T-helper 17 cell (primary cell): ENCODE data around the gene CWC25. TPM values are rescaled to one million over a fixed set of nuclear protein-coding genes. Genes with fewer than 3 reads are reported as not detected.
A peak's percentile ranks its signal among the peaks of the same experiment; 100 is the strongest.
"Not testable (repeated sequence)": the region's sequence is repeated elsewhere in the genome, so short reads cannot be mapped to it uniquely, and the experiment has no call there.

Experiments
- ATAC-seq: fragments of 150-1000 bp; cut with Tn5 transposase; 2 replicates; pipeline ENCODE4 v1.10.0; 2021; ENCODE audit warnings: mild to moderate bottlenecking, moderate library complexity
- DNase-seq, 3 donors: peaks; one replicate each; pipeline versions ENCODE4 v3.0.0 to v3.0.0-alpha.2; 2020 to 2021
- H3K9me3 ChIP-seq: one replicate; pipeline ENCODE4 v1.7.0; 2013; ENCODE audit warnings: low read length, mild to moderate bottlenecking; ENCODE audit not compliant: control insufficient read depth, poor library complexity, severe bottlenecking
- H3K27ac Mint-ChIP-seq: one replicate; pipeline ENCODE4 v1.8.0; 2022; ENCODE audit warnings: mild to moderate bottlenecking, moderate library complexity, mixed read lengths
- H3K27me3 Mint-ChIP-seq: one replicate; pipeline ENCODE4 v1.8.0; 2022; ENCODE audit warnings: mixed read lengths
- H3K36me3 Mint-ChIP-seq: one replicate; pipeline ENCODE4 v1.8.0; 2022; ENCODE audit warnings: low read depth, mixed read lengths
- H3K4me1 Mint-ChIP-seq: one replicate; pipeline ENCODE4 v1.8.0; 2022; ENCODE audit warnings: mild to moderate bottlenecking, mixed read lengths
- H3K4me3 Mint-ChIP-seq: one replicate; pipeline ENCODE4 v1.8.0; 2022; ENCODE audit warnings: mild to moderate bottlenecking, moderate library complexity, mixed read lengths
- total RNA-seq, 4 donors: library from RNA in 2 of 4; stranded (reverse) in 2 of 4; gene quantifications; one replicate each; pipeline ENCODE4 v1.2.3 and lab custom pipeline; 2022 to 2026

Gene CWC25
- total RNA-seq, 2 donors from 2014 or later = 69.6 to 88.5 TPM

- DNase-seq, ATAC-seq, H3K36me3 Mint-ChIP-seq: not testable (repeated sequence)
These were observed 34.9 kb downstream of the CWC25 start for GRCh38 chr17:38790148-38790707.

GRCh38 chr17:38789185-38789584 is 35.9 kb downstream of the CWC25 start:
- H3K27me3 Mint-ChIP-seq = no peaks in the 10 kb centered on the region
- ATAC-seq (no peak), DNase-seq (no peak)
- H3K4me1 Mint-ChIP-seq = peaks cover 17% of the 10 kb centered on the region
- H3K4me3 Mint-ChIP-seq = no peak overlapping the region
- peak overlapping the region; percentile 51 for H3K27ac Mint-ChIP-seq
- no peaks in the 10 kb centered on the region for H3K9me3 ChIP-seq
- H3K36me3 Mint-ChIP-seq = no peaks in the 10 kb centered on the region

More at GRCh38 chr17:38790148-38790707, 34.9 kb downstream of the CWC25 start:
- H3K9me3 ChIP-seq, H3K27me3 Mint-ChIP-seq, H3K4me3 Mint-ChIP-seq: not testable (repeated sequence)
- peak overlapping the region; percentile 51 for H3K27ac Mint-ChIP-seq
- H3K4me1 Mint-ChIP-seq = peaks cover 20% of the 10 kb centered on the region

GRCh38 chr17:38787999-38788398 is 37.1 kb downstream of the CWC25 start:
- H3K4me3 Mint-ChIP-seq, H3K27me3 Mint-ChIP-seq, H3K9me3 ChIP-seq, DNase-seq, ATAC-seq, H3K36me3 Mint-ChIP-seq: not testable (repeated sequence)
- Mint-ChIP-seq H3K4me1 (peaks cover 14% of the 10 kb centered on the region), H3K27ac (peak overlapping the region; percentile 51)

- no peak overlapping the region for H3K4me3 Mint-ChIP-seq
- H3K36me3 Mint-ChIP-seq = no peaks in the 10 kb centered on the region
- no peaks in the 10 kb centered on the region for H3K27me3 Mint-ChIP-seq
- ATAC-seq (no peak), DNase-seq (no peak)
- peaks cover 14% of the 10 kb centered on the region for H3K4me1 Mint-ChIP-seq
- no peak overlapping the region for H3K27ac Mint-ChIP-seq
- H3K9me3 ChIP-seq = no peaks in the 10 kb centered on the region
These were observed 38.7 kb downstream of the CWC25 start for GRCh38 chr17:38786372-38786771.

DNA sequence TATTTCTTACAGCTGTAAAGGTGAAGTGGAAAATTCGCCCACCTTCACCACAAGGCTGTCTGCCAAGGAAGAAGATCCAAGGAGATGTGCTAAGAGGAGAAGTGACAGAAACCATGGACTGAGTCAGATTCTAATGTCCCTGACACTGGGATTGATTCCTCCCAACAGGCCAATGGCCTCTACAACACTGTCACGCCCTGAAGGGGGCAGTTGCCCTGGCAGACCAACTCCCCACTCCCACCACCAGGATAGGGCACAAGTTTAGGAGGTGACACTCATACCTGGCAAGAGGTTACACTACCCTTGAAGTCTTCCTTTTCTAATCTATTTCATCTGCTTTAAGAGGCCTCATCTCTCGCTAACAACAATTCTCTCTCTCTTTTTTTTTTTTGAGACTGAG is 41.9 kb downstream of the CWC25 start:
- peaks cover 3% of the 10 kb centered on the region for H3K36me3 Mint-ChIP-seq
- H3K9me3 ChIP-seq = no peaks in the 10 kb centered on the region
- peaks cover 7% of the 10 kb centered on the region for H3K4me1 Mint-ChIP-seq
- DNase-seq = no peak
- no peaks in the 10 kb centered on the region for H3K27me3 Mint-ChIP-seq
- no peak for ATAC-seq
- no peak overlapping the region for H3K4me3 Mint-ChIP-seq
- no peak overlapping the region for H3K27ac Mint-ChIP-seq

DNA sequence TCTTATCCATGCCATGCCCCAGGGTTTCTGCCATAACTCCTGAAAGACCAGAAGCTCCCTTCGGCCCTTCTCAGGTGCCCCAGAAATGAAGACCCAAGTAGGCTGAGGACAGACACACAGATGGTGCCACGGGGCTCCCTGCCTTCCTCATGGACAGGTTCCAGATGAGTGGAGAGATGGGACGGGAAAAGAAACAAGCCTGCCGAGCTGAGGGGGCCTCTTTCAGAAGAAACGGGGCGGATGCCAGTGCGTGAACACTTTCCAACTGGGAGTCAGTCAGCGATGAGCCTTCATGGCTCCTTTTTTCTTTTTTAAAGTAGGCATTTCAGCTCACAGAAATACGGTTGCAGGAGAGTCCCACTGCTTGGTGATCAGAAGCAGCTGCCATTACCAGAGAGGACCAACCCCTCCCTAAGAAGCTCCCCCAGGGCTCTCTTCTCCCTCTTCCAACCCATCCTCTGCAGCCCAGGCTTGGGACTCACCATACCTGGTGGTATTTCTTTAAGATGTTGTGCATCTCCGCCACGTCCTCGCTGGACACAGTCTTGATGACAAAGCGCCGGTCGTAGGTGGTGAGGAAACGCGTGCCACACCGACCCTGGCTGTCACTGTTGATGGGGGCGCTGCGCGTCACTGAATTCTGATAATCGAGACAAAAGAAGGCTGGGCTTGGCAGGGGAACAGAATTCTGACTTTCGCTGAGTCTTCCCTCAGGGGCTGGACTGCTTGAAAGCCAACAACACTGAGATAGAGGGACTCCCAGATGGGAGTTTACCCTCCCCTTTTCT is 45.0 kb downstream of the CWC25 start:
- DNase-seq (no peak), ATAC-seq (no peak)
- Mint-ChIP-seq H3K36me3 (peaks cover 3% of the 10 kb centered on the region), H3K4me1 (no peaks in the 10 kb centered on the region), H3K27me3 (no peaks in the 10 kb centered on the region), H3K4me3 (no peak overlapping the region), H3K27ac (peak overlapping the region; percentile 51)
- no peaks in the 10 kb centered on the region for H3K9me3 ChIP-seq

DNA sequence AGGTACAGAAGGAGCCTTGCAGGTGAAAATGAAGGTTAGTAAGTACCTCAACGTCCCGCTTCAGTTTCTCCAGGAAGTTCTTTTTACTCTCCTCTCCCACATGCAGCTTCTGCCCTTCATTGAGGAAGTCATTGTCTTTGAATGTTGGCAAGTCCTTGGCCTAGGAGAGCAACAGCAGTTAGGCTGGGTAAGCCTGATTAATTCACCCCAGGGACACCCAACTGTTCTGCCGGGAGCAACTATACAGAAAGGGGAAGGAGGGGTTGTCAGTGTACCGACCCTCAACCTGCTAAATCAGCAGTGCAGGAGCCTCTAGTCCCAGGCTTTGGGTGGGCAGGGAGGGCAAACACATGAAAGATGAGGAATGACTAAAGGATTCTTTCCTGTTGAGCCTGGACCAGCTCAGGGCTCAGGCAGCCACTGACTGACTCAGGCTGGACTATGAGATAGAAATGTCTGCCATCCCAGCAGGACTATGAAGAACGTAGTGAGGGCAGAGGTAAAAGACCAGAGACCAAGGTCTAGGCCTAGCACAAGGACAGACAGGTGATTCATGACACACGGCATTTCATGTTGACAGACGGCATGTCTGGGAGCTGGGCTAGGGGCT is 47.4 kb downstream of the CWC25 start:
- ATAC-seq (no peak), DNase-seq (no peak)
- Mint-ChIP-seq H3K4me3 (no peak overlapping the region), H3K36me3 (peaks cover 3% of the 10 kb centered on the region), H3K27ac (no peak overlapping the region), H3K4me1 (peaks cover 2% of the 10 kb centered on the region), H3K27me3 (no peaks in the 10 kb centered on the region)
- H3K9me3 ChIP-seq = no peaks in the 10 kb centered on the region

- DNase-seq (no peak), ATAC-seq (no peak)
- Mint-ChIP-seq H3K27me3 (no peaks in the 10 kb centered on the region), H3K27ac (no peak overlapping the region), H3K4me3 (no peak overlapping the region), H3K4me1 (peaks cover 7% of the 10 kb centered on the region), H3K36me3 (peaks cover 6% of the 10 kb centered on the region)
- H3K9me3 ChIP-seq = no peaks in the 10 kb centered on the region
These were observed 51.9 kb downstream of the CWC25 start for GRCh38 chr17:38773258-38773657.

DNA sequence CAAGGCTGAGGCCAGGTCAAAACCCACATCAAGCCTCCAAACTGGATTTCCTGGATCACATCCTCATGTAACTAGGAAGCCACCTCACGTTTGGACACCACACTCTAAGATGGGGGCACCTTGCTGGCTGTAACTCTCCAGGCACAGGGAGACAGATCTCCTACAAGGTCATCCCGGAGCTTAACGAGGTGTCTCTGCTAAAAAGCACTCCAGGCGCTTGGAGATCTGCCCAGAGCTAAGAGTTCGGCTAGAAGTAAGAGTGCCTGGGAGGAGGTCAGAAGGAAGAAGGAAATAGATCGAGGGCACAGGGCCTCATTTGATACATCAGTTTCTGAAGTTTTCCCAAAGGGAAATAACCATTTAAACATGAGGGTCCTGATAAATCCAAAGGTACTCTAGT is 56.7 kb downstream of the CWC25 start:
- peaks cover 11% of the 10 kb centered on the region for H3K4me1 Mint-ChIP-seq
- H3K36me3 Mint-ChIP-seq = peaks cover 11% of the 10 kb centered on the region
- no peaks in the 10 kb centered on the region for H3K27me3 Mint-ChIP-seq
- no peak overlapping the region for H3K4me3 Mint-ChIP-seq
- no peaks in the 10 kb centered on the region for H3K9me3 ChIP-seq
- ATAC-seq (no peak), DNase-seq (no peak)
- peak overlapping the region; percentile 32 for H3K27ac Mint-ChIP-seq

GRCh38 chr17:38766341-38766740 is 58.8 kb downstream of the CWC25 start:
- H3K9me3 ChIP-seq = no peaks in the 10 kb centered on the region
- H3K4me3 Mint-ChIP-seq = no peak overlapping the region
- H3K27me3 Mint-ChIP-seq = no peaks in the 10 kb centered on the region
- H3K36me3 Mint-ChIP-seq = peaks cover 14% of the 10 kb centered on the region
- peaks cover 15% of the 10 kb centered on the region for H3K4me1 Mint-ChIP-seq
- DNase-seq (no peak), ATAC-seq (no peak)
- H3K27ac Mint-ChIP-seq = peak overlapping the region; percentile 54

DNA sequence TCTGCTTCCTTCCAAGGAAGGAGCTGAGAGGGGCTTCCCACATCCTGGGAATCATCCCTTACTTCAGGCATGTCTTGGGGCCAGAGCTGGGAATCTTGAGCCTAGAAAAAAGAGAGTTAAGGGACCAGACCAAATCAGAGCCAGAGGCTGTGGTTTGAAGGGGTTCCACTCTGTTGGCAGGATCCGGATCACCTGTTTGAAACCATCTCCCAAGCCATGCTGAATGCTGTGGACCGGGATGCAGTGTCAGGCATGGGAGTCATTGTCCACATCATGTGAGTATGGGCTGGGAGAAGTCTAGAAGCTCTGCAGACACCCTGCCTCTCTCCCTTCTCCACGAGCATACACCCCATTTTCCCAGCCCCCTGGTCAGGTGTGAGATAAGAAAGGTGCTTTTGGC is 62.9 kb downstream of the CWC25 start:
- Mint-ChIP-seq H3K27ac (peak overlapping the region; percentile 90), H3K36me3 (peaks cover 8% of the 10 kb centered on the region), H3K27me3 (no peaks in the 10 kb centered on the region), H3K4me3 (no peak overlapping the region), H3K4me1 (peaks cover 15% of the 10 kb centered on the region)
- no peak for DNase-seq
- no peak for ATAC-seq
- no peaks in the 10 kb centered on the region for H3K9me3 ChIP-seq

DNA sequence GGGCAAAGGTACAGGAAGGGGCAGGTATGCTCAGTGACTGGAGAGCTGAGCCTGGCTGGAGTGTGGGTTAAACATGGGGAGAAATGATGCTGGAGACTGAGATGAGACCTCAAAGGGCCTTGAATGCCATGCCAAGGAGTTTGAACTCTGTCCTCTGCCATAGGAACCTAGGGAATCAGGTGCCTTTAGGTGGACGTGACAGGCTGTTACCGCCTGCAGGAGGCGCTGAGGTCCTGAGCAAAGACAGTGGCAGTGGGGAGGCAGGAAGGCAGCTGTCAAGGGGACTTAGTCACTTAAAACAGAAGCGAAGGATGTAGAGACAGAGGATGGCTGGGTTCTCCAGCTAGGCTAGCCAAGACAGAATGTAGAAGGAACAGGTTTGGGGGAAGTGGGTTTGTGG is 63.5 kb downstream of the CWC25 start:
- Mint-ChIP-seq H3K4me3 (no peak overlapping the region), H3K27ac (peak overlapping the region; percentile 90), H3K4me1 (peaks cover 15% of the 10 kb centered on the region), H3K27me3 (no peaks in the 10 kb centered on the region), H3K36me3 (peaks cover 8% of the 10 kb centered on the region)
- ATAC-seq = peak; percentile 33
- no peak for DNase-seq
- H3K9me3 ChIP-seq = no peaks in the 10 kb centered on the region

- Mint-ChIP-seq H3K36me3 (peaks cover 8% of the 10 kb centered on the region), H3K27ac (peak overlapping the region; percentile 95), H3K4me3 (peak overlapping the region; percentile 100), H3K27me3 (peaks cover 22% of the 10 kb centered on the region), H3K4me1 (peaks cover 47% of the 10 kb centered on the region)
- H3K9me3 ChIP-seq = no peaks in the 10 kb centered on the region
- ATAC-seq (no peak), DNase-seq (no peak)
These were observed 72.0 kb downstream of the CWC25 start for GRCh38 chr17:38753071-38753506.
